Measurements from ENCODE around the gene ITGB3. TPM values are rescaled to one million over a fixed set of nuclear protein-coding genes. Genes with fewer than 3 reads are reported as not detected.

The ITGB3 gene
- total and polyA plus RNA-seq, 2 of the 8 experiments (the other 6 are each of a cell fraction or from before 2014, with no cell fraction given) = 0.08 to 0.09 TPM

GRCh38 chr17:47285003-47285402, 31.4 kb downstream of the ITGB3 start (continued):
- no peak for TF ChIP-seq EP300 (IDR thresholded peaks at IDR 0.05; ENCODE audit: borderline replicate concordance in 1 of 2, low read depth in 2 of 2, low read length in 2 of 2)
- TF ChIP-seq JUND (IDR thresholded peaks at IDR 0.05; ENCODE audit: low read length) = no peak
- no peak for TF ChIP-seq RAD21 (IDR thresholded peaks at IDR 0.05 in 1 of 2, conservative IDR thresholded peaks at IDR 0.05 in 1 of 2; ENCODE audit: low read depth in 2 of 2, low read length in 2 of 2)
- TF ChIP-seq BCL11A (IDR thresholded peaks at IDR 0.05; ENCODE audit: low read depth in 2 of 2, low read length in 2 of 2) = no peak
